Stimulated activated CD4-positive, alpha-beta T cell treated with anti-CD3 and anti-CD28 coated beads, Interleukin-1b, Interleukin-23, amount 100 ng/mL, for 4 hours (primary cell): ENCODE results near the gene SCFD2.

Experiments
- DNase-seq, 2 donors: peaks; one replicate each; pipeline ENCODE4 v3.0.0-alpha.2; 2020; ENCODE audit warnings: low read depth in 2 of 2

The SCFD2 gene

DNA sequence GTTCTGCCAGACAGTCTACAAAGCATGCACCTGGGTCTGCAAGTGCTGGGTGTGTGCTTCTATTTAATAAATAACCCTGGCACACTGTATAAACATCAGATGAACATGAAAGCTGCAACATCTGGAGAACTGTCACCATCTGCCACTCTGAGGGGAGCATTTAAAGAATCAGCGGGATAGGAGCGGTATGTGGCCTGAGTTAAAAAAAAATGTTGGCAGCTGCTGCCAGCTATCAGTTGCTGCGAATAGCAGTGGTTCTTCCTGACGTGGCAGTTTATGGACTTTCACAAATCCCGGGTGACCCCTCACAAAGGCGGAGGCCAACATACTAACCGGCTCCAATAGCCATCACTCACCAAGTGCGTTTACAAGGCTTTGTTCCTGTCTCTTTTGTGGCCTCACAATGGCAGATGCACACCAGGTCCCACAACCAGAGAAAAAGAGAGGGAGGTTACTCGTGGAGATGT lies 408.6 kb downstream of the SCFD2 start:
- no peak for DNase-seq

GRCh38 chr4:52956691-52957090 lies 409.2 kb downstream of the SCFD2 start:
- DNase-seq, result no peak

- DNase-seq, result no peak
Observed at GRCh38 chr4:52954560-52955170, 411.2 kb downstream of the SCFD2 start.

DNA sequence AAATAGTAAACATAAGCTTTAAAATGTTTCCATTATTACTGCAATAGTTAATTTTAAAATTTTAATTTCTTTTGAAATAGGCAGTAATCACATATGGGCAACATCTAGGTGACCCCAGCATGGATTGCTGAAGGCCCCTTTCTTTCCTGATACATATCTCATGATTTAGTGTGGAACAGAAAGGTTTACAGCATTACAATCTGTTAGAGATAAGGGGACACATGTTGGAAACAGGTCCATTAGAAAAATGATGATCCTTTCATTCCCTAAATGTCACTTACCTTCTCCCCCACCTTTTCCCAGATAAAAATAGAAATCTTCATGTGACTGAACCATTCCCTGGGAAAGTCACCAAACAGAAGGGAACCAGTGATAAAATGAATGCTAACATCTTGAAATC lies 413.3 kb downstream of the SCFD2 start:
- no peak for DNase-seq

DNA sequence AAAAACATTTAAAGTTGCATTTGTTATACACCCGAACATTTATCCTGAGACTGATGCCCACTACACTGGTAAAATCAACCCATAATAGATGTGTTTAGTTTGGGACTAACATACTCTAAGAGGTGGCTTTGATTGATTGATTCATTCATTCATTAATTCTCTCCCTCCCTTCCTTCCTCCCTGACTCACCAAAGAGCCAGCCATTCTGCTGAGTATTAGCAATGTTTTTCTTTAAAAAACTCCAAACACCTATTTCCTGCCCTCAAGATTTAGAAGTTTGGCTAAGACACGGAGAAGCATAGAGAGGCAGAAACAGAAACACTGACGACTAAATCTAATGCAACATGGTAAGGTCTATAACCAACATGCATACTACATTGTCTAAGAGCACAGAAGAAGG lies 414.8 kb downstream of the SCFD2 start:
- no peak for DNase-seq

- DNase-seq, result no peak
Observed at GRCh38 chr4:52950226-52950625, 415.6 kb downstream of the SCFD2 start.

DNA sequence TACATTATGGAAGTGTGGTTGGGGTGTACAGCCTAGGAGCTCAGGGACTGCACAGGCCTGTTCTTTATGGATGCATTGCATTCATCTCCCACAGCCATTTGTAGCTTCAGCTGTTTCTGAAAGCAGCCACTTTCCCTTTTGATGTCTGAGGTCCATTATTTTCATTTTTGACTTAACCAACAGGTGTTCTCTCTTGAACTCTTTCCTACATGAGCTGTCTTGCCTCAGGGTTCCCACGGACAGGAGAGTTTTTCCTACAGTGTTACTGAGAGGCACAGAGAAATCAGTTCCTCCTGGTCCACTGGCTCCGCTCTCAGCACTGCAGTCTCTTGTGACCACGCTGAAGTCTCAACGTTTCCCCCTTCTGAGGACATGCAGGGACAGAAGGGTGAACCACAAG lies 416.5 kb downstream of the SCFD2 start:
- DNase-seq, result no peak

GRCh38 chr4:52948057-52948423 lies 417.8 kb downstream of the SCFD2 start:
- no peak for DNase-seq

GRCh38 chr4:52947401-52948056 lies 418.3 kb downstream of the SCFD2 start:
- DNase-seq, result no peak

- DNase-seq, result no peak
Observed at GRCh38 chr4:52946855-52947254, 419.0 kb downstream of the SCFD2 start.

DNA sequence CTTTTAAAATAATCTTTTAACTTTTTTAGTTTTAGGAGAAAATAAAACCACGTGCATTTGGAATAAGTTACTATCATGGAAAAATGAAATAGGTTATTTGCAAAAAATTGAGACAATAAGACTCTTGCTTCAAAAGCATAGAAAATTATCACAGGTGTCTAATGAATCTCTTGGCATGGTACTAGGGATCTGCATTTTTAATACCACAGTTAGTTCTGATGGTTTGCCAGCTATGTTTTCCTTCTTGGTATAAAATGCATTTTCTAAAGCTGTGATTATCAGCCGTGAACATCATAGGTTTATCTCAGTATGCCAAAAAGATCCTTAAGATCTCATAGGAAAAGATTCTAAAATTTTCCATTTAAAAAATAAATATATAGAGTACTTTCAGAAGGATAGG lies 419.9 kb downstream of the SCFD2 start:
- DNase-seq, result no peak

GRCh38 chr4:52945326-52945898 lies 420.4 kb downstream of the SCFD2 start:
- DNase-seq, result no peak

GRCh38 chr4:52943677-52944076 lies 422.2 kb downstream of the SCFD2 start:
- no peak for DNase-seq

DNA sequence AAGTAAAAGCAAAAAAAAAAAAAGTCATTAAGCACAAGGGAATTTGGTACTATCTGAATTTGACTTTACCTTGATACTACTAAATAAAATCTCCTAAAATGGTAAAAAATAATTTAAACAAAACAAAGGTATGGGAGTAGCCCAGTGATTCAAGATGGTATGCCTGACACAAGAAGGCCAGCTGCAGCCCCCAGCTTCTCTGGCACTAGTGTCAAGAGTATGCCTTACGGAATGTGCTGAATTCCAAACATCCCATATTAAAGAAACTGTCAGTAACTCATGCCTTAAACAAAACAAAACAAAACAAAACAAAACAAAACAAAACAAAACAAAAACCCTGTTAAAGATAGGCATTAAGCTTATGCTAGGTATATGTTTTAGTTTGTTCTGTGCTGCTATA lies 422.9 kb downstream of the SCFD2 start:
- no peak for DNase-seq

- DNase-seq, result no peak
Observed at GRCh38 chr4:52941450-52941849, 424.4 kb downstream of the SCFD2 start.

DNA sequence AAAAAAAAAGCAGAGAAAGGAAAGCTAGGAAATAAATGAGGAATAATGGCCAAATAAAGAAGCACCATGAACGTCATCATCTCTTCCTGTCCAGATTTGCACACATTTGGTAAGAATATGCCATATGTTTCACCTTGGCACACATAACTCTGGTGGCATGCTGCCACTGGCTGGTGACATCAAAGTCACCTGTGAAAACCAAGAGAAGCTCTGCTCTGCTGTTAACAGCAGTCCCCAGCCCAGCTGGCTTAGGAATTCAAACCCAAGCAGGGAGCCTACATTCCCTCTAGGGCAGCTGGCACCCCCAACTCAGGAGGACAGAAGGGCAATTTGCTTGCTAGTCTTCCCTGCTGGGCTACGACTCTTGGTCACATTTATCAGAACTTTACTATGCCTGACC lies 426.1 kb downstream of the SCFD2 start:
- no peak for DNase-seq

- DNase-seq, result no peak
Observed at GRCh38 chr4:52939325-52939724, 426.5 kb downstream of the SCFD2 start.

DNA sequence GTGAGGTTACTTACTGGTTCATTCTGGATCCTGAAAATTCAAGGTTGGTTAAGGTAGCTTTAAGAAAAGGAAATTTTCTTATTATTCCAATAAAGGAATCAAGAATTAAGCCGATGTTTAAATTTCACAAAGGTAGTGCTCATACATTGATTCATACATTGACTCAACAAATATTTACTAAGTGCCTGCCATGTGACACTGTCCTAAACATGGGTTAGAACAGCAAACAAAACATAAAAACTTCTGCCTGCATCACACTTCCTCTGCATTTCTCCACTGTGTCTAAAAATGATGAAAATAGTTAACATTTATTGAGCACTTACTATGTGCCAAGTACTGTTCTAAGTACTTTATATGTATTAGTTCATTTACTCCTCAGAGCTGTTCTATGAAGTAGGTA lies 428.0 kb downstream of the SCFD2 start:
- no peak for DNase-seq

DNA sequence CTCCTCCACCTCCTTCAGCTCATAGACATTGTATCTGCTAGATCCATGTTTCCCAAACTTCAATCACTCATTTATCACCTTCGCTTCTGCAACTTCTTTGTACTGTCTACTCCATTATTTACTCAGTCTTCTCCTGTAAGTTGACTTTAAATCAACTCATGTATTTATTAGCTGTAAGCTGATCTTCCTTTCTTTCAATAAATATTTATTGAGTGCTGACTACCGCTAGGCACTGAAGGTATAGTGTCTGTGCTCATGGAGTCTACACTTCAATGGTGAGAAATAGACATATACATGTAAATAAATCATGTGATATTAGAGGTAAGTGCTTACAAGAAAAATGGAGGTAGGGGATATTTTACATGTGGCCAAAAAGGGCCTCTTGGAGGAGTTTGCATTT lies 429.1 kb downstream of the SCFD2 start:
- no peak for DNase-seq

DNA sequence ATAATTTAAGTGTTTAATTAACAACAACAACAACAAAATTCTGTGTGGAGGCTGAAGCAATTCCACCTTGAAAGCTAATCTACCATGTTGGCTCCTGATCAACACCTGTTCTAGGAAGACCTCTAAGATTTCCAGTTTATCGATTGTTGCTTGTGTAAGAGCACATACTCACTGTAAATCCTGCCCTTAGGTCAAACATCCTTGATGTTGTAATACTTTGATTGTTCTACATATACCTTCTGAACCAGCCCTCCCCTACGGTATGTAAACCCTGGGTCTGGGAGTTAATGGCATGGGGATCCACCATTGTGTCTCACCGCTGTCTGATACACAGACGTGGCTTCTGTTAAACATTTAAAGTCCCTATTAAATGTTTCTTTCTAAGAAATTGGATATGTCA lies 430.5 kb downstream of the SCFD2 start:
- no peak for DNase-seq

DNA sequence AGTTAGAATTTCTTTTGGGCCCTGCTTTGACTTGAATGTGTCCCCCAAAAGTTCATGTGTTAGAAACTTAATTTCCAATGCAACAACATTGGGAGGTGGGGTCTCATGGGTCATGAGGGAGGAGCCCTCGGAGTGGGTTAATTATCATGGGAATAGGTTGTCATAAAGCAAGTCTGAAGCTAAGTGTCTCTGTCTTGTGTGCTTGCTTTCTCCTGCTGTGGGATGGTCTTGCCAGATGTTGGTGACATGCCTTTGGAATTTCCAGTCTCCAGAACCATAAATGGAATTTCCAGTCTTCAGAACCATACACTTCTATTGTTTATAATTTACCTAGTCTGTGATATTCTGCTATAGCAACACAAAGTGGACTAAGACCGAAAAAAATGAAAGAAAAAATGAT lies 432.1 kb downstream of the SCFD2 start:
- no peak for DNase-seq

- DNase-seq, result no peak
Observed at GRCh38 chr4:52932591-52933470, 433.0 kb downstream of the SCFD2 start.

GRCh38 chr4:52931243-52931642 lies 434.6 kb downstream of the SCFD2 start:
- no peak for DNase-seq
